ENCODE measurements around the gene EML6.
"Not testable (repeated sequence)": the region's sequence is repeated elsewhere in the genome, so short reads cannot be mapped to it uniquely, and the experiment has no call there.

Gene EML6

GRCh38 chr2:54801352-54801751, 77.9 kb downstream of the EML6 start:
- DNase-seq (ENCODE audit: low read depth in 2 of 2): no peak

- no peak for DNase-seq (ENCODE audit: low read depth in 2 of 2)
These were observed 80.6 kb downstream of the EML6 start for GRCh38 chr2:54803783-54804751.

- DNase-seq (ENCODE audit: low read depth in 2 of 2): no peak
These were observed 81.8 kb downstream of the EML6 start for GRCh38 chr2:54805255-54805654.

- DNase-seq (ENCODE audit: low read depth in 2 of 2): no peak
These were observed 83.5 kb downstream of the EML6 start for GRCh38 chr2:54806975-54807374.

GRCh38 chr2:54808661-54809060, 85.2 kb downstream of the EML6 start:
- DNase-seq (ENCODE audit: low read depth in 2 of 2): peak in 1 of 2 experiments; percentile 17

- peak; percentile 26 to 31 for DNase-seq (ENCODE audit: low read depth in 2 of 2)
These were observed 86.4 kb downstream of the EML6 start for GRCh38 chr2:54809819-54810218.

GRCh38 chr2:54810246-54810645, 86.8 kb downstream of the EML6 start:
- peak; percentile 32 to 40 for DNase-seq (ENCODE audit: low read depth in 2 of 2)

- DNase-seq (ENCODE audit: low read depth in 2 of 2): no peak
These were observed 90.1 kb downstream of the EML6 start for GRCh38 chr2:54813584-54813983.

GRCh38 chr2:54814389-54815147, 91.1 kb downstream of the EML6 start:
- DNase-seq (ENCODE audit: low read depth in 2 of 2): no peak

GRCh38 chr2:54815148-54815539, 91.7 kb downstream of the EML6 start:
- no peak for DNase-seq (ENCODE audit: low read depth in 2 of 2)

- DNase-seq (ENCODE audit: low read depth in 2 of 2): no peak
These were observed 94.8 kb downstream of the EML6 start for GRCh38 chr2:54818226-54818625.

GRCh38 chr2:54820558-54820957, 97.1 kb downstream of the EML6 start:
- no peak for DNase-seq (ENCODE audit: low read depth in 2 of 2)

- DNase-seq (ENCODE audit: low read depth in 2 of 2): no peak
These were observed 101.1 kb downstream of the EML6 start for GRCh38 chr2:54824567-54824966.

GRCh38 chr2:54830546-54830945, 107.1 kb downstream of the EML6 start:
- no peak for DNase-seq (ENCODE audit: low read depth in 2 of 2)

- DNase-seq (ENCODE audit: low read depth in 2 of 2): no peak
These were observed 108.0 kb downstream of the EML6 start for GRCh38 chr2:54831480-54831879.

GRCh38 chr2:54834721-54835120, 111.3 kb downstream of the EML6 start:
- no peak for DNase-seq (ENCODE audit: low read depth in 2 of 2)

GRCh38 chr2:54836477-54836876, 113.0 kb downstream of the EML6 start:
- no peak for DNase-seq (ENCODE audit: low read depth in 2 of 2)

- DNase-seq (ENCODE audit: low read depth in 2 of 2): peak; percentile 39 to 52
These were observed 115.1 kb downstream of the EML6 start for GRCh38 chr2:54838585-54839035.

GRCh38 chr2:54839461-54840255, 116.2 kb downstream of the EML6 start:
- DNase-seq (ENCODE audit: low read depth in 2 of 2): no peak

GRCh38 chr2:54840559-54841468, 117.4 kb downstream of the EML6 start:
- DNase-seq (ENCODE audit: low read depth in 2 of 2): no peak

GRCh38 chr2:54841500-54841899, 118.0 kb downstream of the EML6 start:
- DNase-seq (ENCODE audit: low read depth in 2 of 2): not testable (repeated sequence)

All from fibroblast of skin of left quadriceps (primary cell).